Neuronal stem cell (in vitro differentiated cells): ENCODE data around the gene RAB3GAP1.

Source experiments
- DNase-seq: peaks from one replicate; pipeline ENCODE4 v3.0.0-alpha.2; 2013; ENCODE audit warnings: low spot score
- H2AFZ ChIP-seq: one replicate; pipeline ENCODE4 v1.6.1; 2013; ENCODE audit warnings: mild to moderate bottlenecking, low read length, inconsistent platforms
- H2AK5ac ChIP-seq: 2 replicates; pipeline ENCODE4 v1.6.1; 2013; ENCODE audit warnings: low read depth, mild to moderate bottlenecking, inconsistent platforms, low read length, moderate library complexity, mixed read lengths
- H2BK120ac ChIP-seq: 2 replicates; pipeline ENCODE4 v1.6.1; 2013; ENCODE audit warnings: low read depth, mild to moderate bottlenecking, inconsistent platforms, low read length, moderate library complexity, mixed read lengths
- H2BK12ac ChIP-seq: one replicate; pipeline ENCODE4 v1.6.1; 2013; ENCODE audit warnings: low read length, inconsistent platforms
- H2BK15ac ChIP-seq: 2 replicates; pipeline ENCODE4 v1.6.1; 2013; ENCODE audit warnings: mild to moderate bottlenecking, low read length, inconsistent platforms, mixed read lengths
- H2BK5ac ChIP-seq: one replicate; pipeline ENCODE4 v1.6.1; 2013; ENCODE audit warnings: inconsistent platforms, mild to moderate bottlenecking, low read length, moderate library complexity
- H3K14ac ChIP-seq: one replicate; pipeline ENCODE4 v1.6.1; 2013; ENCODE audit warnings: low read length, inconsistent platforms
- H3K18ac ChIP-seq: 2 replicates; pipeline ENCODE4 v1.6.1; 2013; ENCODE audit warnings: low read length, inconsistent platforms
- H3K23ac ChIP-seq: 2 replicates; pipeline ENCODE4 v1.6.1; 2013; ENCODE audit warnings: low read depth, mild to moderate bottlenecking, mixed read lengths, low read length, inconsistent platforms; ENCODE audit not compliant: poor library complexity
- H3K27ac ChIP-seq: replicated peaks from 3 replicates; pipeline ENCODE4 v1.5.1; 2013; ENCODE audit warnings: low read length, inconsistent platforms
- H3K27me3 ChIP-seq, 3 experiments: 2 replicates each; pipeline ENCODE4 v1.6.1; 2013; ENCODE audit warnings: low read length in 3 of 3, mild to moderate bottlenecking in 2 of 3, inconsistent platforms in 1 of 3, low read depth in 1 of 3, mixed read lengths in 1 of 3, moderate library complexity in 1 of 3; ENCODE audit not compliant: control insufficient read depth in 3 of 3, insufficient read depth in 3 of 3
- H3K36me3 ChIP-seq, 2 donors: replicated peaks in 1 of 2; 2 replicates each; pipeline ENCODE4 v1.6.1; 2013; ENCODE audit warnings: low read length in 2 of 2; ENCODE audit not compliant: control insufficient read depth in 2 of 2, insufficient read depth in 2 of 2
- H3K4ac ChIP-seq: 2 replicates; pipeline ENCODE4 v1.6.1; 2013; ENCODE audit warnings: inconsistent platforms, mild to moderate bottlenecking, low read length, moderate library complexity
- H3K4me1 ChIP-seq, 2 donors: 1 replicate in 1 of 2; 2 replicates in 1 of 2; pipeline ENCODE4 v1.6.1; 2013; ENCODE audit warnings: low read length in 2 of 2, low read depth in 1 of 2; ENCODE audit not compliant: control insufficient read depth in 2 of 2, insufficient read depth in 1 of 2
- H3K4me2 ChIP-seq: one replicate; pipeline ENCODE4 v1.6.1; 2013; ENCODE audit warnings: mild to moderate bottlenecking, low read length, inconsistent platforms; ENCODE audit not compliant: insufficient read depth, poor library complexity, severe bottlenecking
- H3K4me3 ChIP-seq, 2 donors: 2 replicates each; pipeline ENCODE4 v1.5.1; 2013; ENCODE audit warnings: low read length in 2 of 2, mild to moderate bottlenecking in 2 of 2, inconsistent platforms in 1 of 2, moderate library complexity in 1 of 2
- H3K79me1 ChIP-seq: one replicate; pipeline ENCODE4 v1.6.1; 2013; ENCODE audit warnings: low read depth, mild to moderate bottlenecking, inconsistent platforms, low read length, moderate library complexity
- H3K9ac ChIP-seq: one replicate; pipeline ENCODE4 v1.6.1; 2013; ENCODE audit warnings: mild to moderate bottlenecking, low read depth, low read length, inconsistent platforms; ENCODE audit not compliant: poor library complexity
- H3K9me3 ChIP-seq, 2 donors: replicated peaks in 1 of 2; 2 replicates each; pipeline versions ENCODE3 to v1.6.1; 2013; ENCODE audit warnings: low read length in 2 of 2, mild to moderate bottlenecking in 2 of 2, inconsistent platforms in 1 of 2, low read depth in 1 of 2, mixed read lengths in 1 of 2, moderate library complexity in 1 of 2; ENCODE audit not compliant: control insufficient read depth in 2 of 2, insufficient read depth in 1 of 2
- H4K8ac ChIP-seq: one replicate; pipeline ENCODE4 v1.6.1; 2013; ENCODE audit warnings: low read depth, mild to moderate bottlenecking, inconsistent platforms, low read length, moderate library complexity
- H4K91ac ChIP-seq: one replicate; pipeline ENCODE4 v1.6.1; 2013; ENCODE audit warnings: low read length, low read depth, mild to moderate bottlenecking, inconsistent platforms; ENCODE audit not compliant: poor library complexity
- WGBS, 2 donors: extraction: QIAGEN DNeasy Blood & Tissue Kit; methylation state at CpG; one replicate each; pipeline ENCODE4 v1.1.7; 2013; ENCODE audit warnings: missing lambda C conversion rate in 2 of 2, mixed read lengths in 1 of 2; ENCODE audit not compliant: insufficient read length in 2 of 2, insufficient replicate concordance in 1 of 2; ENCODE audit errors: extremely low coverage in 2 of 2; 5-methylcytosine and 5-hydroxymethylcytosine counted together

The RAB3GAP1 gene

DNA sequence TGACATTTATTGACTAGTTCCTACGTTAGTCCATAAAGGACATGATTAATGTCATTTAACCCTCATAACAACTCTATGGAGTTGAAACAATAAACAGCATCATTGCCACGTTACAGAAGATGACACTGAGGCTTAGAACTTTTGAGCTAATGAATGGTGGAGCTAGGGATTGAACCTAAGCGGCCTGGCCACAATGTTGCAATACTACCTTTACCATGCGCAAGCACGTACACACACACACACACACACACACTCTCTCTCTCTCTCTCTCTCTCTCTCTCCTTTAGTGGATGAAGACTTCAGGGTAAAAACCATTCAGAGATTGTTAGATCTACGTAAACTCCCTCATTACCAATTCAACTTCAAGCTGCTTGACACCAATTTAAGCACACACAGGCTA, 4.0 kb upstream of the RAB3GAP1 start:
- no peak overlapping the region for H2BK15ac ChIP-seq
- H3K9ac ChIP-seq, result no peak overlapping the region
- H3K27me3 ChIP-seq, result no peaks in the 10 kb centered on the region
- peaks cover 3% of the 10 kb centered on the region for H3K79me1 ChIP-seq
- WGBS, 2 donors, result no CpG with 5 or more reads among the region's 6 CpGs
- no peak overlapping the region for H3K4me2 ChIP-seq
- H2BK5ac ChIP-seq, result no peak overlapping the region
- H2AFZ ChIP-seq, result no peak overlapping the region
- no peak for DNase-seq
- no peaks in the 10 kb centered on the region for H3K36me3 ChIP-seq
- no peak overlapping the region for H2AK5ac ChIP-seq
- no peak overlapping the region for H4K8ac ChIP-seq
- H2BK120ac ChIP-seq, result no peak overlapping the region
- H4K91ac ChIP-seq, result no peak overlapping the region
- no peak overlapping the region for H3K23ac ChIP-seq
- H3K18ac ChIP-seq, result no peak overlapping the region
- peaks cover 7 to 8% of the 10 kb centered on the region in 2 donors for H3K4me1 ChIP-seq
- no peak overlapping the region for H3K4ac ChIP-seq
- no peak overlapping the region for H3K27ac ChIP-seq
- H2BK12ac ChIP-seq, result no peak overlapping the region
- H3K9me3 ChIP-seq, result no peaks in the 10 kb centered on the region
- no peak overlapping the region for H3K4me3 ChIP-seq
- no peak overlapping the region for H3K14ac ChIP-seq

DNA sequence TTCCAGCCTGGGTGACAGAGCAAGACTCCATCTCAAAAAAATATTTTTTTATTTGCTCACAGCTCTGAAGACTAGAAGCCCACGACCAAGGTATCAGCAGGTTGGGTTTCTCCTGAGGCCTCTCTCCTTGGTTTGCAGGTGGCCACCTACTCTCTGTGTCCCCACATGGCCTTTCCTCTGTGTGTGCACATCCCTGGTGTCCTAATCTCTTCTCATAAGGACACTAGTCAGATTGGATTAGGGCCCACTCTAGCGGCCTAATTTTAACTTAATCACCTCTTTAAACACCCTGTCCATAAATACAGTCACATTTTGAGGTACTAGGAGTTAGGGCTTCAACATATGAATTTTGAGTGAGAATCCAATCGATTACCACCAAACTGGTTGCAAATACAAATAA, 2.0 kb upstream of the RAB3GAP1 start:
- Histone ChIP-seq H4K91ac (no peak overlapping the region), H3K27me3 (no peaks in the 10 kb centered on the region), H3K18ac (no peak overlapping the region), H3K9ac (no peak overlapping the region), H2BK5ac (no peak overlapping the region), H3K4me1 (peaks cover 11 to 12% of the 10 kb centered on the region in 2 donors), H3K4me3 (no peak overlapping the region), H2BK12ac (no peak overlapping the region), H3K4me2 (no peak overlapping the region), H3K79me1 (peaks cover 3% of the 10 kb centered on the region), H2AK5ac (no peak overlapping the region), H3K27ac (no peak overlapping the region), H3K14ac (no peak overlapping the region), H3K9me3 (peaks cover 0 to 2% of the 10 kb centered on the region in 2 donors), H2BK15ac (no peak overlapping the region), H4K8ac (no peak overlapping the region), H2BK120ac (no peak overlapping the region), H3K4ac (no peak overlapping the region), H3K23ac (no peak overlapping the region), H3K36me3 (no peaks in the 10 kb centered on the region), H2AFZ (peak overlapping the region; percentile 80)
- WGBS, 2 donors, result no CpG with 5 or more reads among the region's 3 CpGs
- no peak for DNase-seq

DNA sequence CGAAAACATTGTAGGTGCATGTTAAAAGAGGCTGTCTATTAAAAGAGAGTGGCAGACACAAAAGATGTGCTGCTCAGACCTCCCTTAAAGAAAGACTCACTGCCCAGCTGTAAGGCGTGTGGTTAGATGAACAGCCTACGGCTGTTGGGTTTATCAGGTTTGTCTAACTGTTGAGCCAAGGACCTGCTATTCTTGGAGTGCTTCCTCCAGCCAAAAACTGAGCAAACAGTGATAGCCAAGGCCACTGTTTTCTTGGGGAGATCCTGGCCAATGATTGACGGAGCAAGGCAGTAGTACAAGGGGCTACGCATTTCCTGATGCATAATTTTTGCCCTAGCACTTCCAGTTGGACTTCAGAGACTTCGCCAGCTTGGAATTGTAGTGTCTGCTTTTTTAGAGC, 1.4 kb upstream of the RAB3GAP1 start:
- Histone ChIP-seq H2AK5ac (no peak overlapping the region), H3K4me1 (peaks cover 11 to 12% of the 10 kb centered on the region in 2 donors), H3K36me3 (no peaks in the 10 kb centered on the region), H2BK12ac (no peak overlapping the region), H3K79me1 (peaks cover 3% of the 10 kb centered on the region), H3K23ac (no peak overlapping the region), H4K8ac (no peak overlapping the region), H3K9me3 (peaks cover 0 to 2% of the 10 kb centered on the region in 2 donors), H3K4me2 (no peak overlapping the region), H2BK5ac (no peak overlapping the region), H4K91ac (no peak overlapping the region), H3K9ac (no peak overlapping the region), H3K4me3 (no peak overlapping the region), H3K14ac (no peak overlapping the region), H2AFZ (peak overlapping the region; percentile 80), H2BK15ac (no peak overlapping the region), H3K27me3 (no peaks in the 10 kb centered on the region), H2BK120ac (no peak overlapping the region), H3K4ac (no peak overlapping the region), H3K27ac (no peak overlapping the region), H3K18ac (no peak overlapping the region)
- no CpG with 5 or more reads among the region's 6 CpGs for WGBS, 2 donors
- no peak for DNase-seq

DNA sequence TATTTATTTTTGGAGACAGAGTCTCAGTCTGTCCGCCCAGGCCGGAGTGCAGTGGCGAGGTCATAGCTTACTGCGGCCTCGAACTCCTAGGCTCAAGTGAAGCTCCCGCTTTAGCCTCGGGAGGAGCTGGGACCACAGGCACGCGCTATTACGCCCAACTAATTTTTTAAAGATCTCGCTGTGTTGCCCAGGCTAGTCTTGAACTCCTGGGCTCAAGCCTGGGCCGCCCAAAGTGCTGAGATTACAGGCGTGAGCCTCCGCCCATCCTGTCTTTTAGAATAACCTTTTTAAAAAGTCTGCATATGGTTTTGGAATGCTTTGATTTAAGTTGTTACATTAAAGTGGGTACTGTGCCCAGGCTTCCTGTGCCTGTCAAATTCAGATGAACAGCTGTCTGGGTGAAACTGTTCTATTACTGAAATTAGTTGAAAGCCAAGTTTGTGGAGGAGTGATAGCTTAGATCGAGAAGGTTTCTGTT, 944 bp downstream of the RAB3GAP1 start:
- Histone ChIP-seq H3K4me1 (peaks cover 6 to 7% of the 10 kb centered on the region in 2 donors), H2AFZ (peak overlapping the region; percentile 97), H3K27me3 (no peaks in the 10 kb centered on the region), H3K79me1 (peaks cover 3% of the 10 kb centered on the region), H3K18ac (no peak overlapping the region), H3K14ac (no peak overlapping the region), H2BK5ac (no peak overlapping the region), H2AK5ac (no peak overlapping the region), H3K9ac (no peak overlapping the region), H3K36me3 (peaks cover 0 to 11% of the 10 kb centered on the region in 2 donors), H3K9me3 (peaks cover 0 to 2% of the 10 kb centered on the region in 2 donors), H2BK15ac (no peak overlapping the region), H3K4me2 (peak overlapping the region; percentile 56), H3K27ac (no peak overlapping the region), H3K4me3 (peak overlapping the region; percentile 51 to 92), H4K91ac (no peak overlapping the region), H2BK120ac (no peak overlapping the region), H4K8ac (no peak overlapping the region), H3K23ac (no peak overlapping the region), H2BK12ac (no peak overlapping the region), H3K4ac (no peak overlapping the region)
- DNase-seq, result no peak
- no CpG with 5 or more reads among the region's 15 CpGs for WGBS, 2 donors
